ENCODE data around the gene SCN4B. TPM values are rescaled to one million over a fixed set of nuclear protein-coding genes. Genes with fewer than 3 reads are reported as not detected.

SCN4B gene
- total and polyA plus RNA-seq, 2 of the 8 experiments (the other 6 are each of a cell fraction or from before 2014, with no cell fraction given) = 2.8 to 4.9 TPM

DNA sequence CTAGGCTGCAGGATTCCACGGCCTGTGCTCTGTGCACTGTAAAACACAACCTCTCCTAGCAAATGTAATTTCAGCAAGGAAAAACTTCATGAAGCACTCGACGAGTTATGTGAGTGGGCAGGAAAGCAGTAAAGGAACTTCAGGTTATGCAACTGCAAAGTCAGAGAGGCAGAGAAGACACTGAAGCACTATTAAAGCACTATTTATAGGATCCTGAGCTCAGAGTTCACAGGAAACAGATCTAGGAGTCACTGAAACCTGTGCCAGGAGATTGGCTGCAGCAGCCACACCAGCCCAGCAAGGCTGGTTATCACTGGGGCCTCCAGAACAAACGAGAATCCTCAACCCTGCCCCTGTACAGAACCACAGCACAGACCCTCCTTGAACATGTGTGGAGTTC lies 68.4 kb downstream of the SCN4B start (continued):
- TF ChIP-seq, protein P1, sequence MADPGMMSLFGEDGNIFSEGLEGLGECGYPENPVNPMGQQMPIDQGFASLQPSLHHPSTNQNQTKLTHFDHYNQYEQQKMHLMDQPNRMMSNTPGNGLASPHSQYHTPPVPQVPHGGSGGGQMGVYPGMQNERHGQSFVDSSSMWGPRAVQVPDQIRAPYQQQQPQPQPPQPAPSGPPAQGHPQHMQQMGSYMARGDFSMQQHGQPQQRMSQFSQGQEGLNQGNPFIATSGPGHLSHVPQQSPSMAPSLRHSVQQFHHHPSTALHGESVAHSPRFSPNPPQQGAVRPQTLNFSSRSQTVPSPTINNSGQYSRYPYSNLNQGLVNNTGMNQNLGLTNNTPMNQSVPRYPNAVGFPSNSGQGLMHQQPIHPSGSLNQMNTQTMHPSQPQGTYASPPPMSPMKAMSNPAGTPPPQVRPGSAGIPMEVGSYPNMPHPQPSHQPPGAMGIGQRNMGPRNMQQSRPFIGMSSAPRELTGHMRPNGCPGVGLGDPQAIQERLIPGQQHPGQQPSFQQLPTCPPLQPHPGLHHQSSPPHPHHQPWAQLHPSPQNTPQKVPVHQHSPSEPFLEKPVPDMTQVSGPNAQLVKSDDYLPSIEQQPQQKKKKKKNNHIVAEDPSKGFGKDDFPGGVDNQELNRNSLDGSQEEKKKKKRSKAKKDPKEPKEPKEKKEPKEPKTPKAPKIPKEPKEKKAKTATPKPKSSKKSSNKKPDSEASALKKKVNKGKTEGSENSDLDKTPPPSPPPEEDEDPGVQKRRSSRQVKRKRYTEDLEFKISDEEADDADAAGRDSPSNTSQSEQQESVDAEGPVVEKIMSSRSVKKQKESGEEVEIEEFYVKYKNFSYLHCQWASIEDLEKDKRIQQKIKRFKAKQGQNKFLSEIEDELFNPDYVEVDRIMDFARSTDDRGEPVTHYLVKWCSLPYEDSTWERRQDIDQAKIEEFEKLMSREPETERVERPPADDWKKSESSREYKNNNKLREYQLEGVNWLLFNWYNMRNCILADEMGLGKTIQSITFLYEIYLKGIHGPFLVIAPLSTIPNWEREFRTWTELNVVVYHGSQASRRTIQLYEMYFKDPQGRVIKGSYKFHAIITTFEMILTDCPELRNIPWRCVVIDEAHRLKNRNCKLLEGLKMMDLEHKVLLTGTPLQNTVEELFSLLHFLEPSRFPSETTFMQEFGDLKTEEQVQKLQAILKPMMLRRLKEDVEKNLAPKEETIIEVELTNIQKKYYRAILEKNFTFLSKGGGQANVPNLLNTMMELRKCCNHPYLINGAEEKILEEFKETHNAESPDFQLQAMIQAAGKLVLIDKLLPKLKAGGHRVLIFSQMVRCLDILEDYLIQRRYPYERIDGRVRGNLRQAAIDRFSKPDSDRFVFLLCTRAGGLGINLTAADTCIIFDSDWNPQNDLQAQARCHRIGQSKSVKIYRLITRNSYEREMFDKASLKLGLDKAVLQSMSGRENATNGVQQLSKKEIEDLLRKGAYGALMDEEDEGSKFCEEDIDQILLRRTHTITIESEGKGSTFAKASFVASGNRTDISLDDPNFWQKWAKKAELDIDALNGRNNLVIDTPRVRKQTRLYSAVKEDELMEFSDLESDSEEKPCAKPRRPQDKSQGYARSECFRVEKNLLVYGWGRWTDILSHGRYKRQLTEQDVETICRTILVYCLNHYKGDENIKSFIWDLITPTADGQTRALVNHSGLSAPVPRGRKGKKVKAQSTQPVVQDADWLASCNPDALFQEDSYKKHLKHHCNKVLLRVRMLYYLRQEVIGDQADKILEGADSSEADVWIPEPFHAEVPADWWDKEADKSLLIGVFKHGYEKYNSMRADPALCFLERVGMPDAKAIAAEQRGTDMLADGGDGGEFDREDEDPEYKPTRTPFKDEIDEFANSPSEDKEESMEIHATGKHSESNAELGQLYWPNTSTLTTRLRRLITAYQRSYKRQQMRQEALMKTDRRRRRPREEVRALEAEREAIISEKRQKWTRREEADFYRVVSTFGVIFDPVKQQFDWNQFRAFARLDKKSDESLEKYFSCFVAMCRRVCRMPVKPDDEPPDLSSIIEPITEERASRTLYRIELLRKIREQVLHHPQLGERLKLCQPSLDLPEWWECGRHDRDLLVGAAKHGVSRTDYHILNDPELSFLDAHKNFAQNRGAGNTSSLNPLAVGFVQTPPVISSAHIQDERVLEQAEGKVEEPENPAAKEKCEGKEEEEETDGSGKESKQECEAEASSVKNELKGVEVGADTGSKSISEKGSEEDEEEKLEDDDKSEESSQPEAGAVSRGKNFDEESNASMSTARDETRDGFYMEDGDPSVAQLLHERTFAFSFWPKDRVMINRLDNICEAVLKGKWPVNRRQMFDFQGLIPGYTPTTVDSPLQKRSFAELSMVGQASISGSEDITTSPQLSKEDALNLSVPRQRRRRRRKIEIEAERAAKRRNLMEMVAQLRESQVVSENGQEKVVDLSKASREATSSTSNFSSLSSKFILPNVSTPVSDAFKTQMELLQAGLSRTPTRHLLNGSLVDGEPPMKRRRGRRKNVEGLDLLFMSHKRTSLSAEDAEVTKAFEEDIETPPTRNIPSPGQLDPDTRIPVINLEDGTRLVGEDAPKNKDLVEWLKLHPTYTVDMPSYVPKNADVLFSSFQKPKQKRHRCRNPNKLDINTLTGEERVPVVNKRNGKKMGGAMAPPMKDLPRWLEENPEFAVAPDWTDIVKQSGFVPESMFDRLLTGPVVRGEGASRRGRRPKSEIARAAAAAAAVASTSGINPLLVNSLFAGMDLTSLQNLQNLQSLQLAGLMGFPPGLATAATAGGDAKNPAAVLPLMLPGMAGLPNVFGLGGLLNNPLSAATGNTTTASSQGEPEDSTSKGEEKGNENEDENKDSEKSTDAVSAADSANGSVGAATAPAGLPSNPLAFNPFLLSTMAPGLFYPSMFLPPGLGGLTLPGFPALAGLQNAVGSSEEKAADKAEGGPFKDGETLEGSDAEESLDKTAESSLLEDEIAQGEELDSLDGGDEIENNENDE (IDR thresholded peaks at IDR 0.05; ENCODE audit: insufficient replicate concordance, low read length) = no peak
- TF ChIP-seq POLR2AphosphoS5 (IDR thresholded peaks at IDR 0.05; ENCODE audit: low read depth, low read length) = no peak

Data from H1 (cell line).